ENCODE data around the gene PTPRU. TPM values are rescaled to one million over a fixed set of nuclear protein-coding genes. Genes with fewer than 3 reads are reported as not detected.

The PTPRU gene
- polyA plus RNA-seq, 1 of the 3 experiments (the other 2 are of a cell fraction), result 3.5 TPM

DNA sequence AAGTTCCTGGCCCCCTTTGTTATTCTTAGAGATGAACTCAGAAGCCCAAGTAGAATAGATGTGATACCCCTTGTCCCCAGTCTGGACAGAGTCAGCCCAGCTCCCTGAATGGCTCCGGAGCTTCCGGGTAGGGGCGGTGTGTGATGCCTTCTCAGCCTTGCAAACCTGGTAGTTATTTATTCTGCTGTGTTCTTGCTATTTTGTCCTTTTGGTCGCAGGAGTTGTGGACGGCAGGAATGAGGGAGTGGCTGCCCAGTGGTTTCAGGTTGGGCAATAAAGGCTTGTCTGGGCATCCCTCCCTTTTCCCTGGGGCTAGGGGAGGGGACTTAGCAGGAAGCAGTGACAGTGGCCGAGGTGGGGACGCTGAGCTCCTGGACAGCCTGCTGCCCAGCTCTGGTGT, 2.8 kb downstream of the PTPRU start (continued):
- TF ChIP-seq, protein P1, sequence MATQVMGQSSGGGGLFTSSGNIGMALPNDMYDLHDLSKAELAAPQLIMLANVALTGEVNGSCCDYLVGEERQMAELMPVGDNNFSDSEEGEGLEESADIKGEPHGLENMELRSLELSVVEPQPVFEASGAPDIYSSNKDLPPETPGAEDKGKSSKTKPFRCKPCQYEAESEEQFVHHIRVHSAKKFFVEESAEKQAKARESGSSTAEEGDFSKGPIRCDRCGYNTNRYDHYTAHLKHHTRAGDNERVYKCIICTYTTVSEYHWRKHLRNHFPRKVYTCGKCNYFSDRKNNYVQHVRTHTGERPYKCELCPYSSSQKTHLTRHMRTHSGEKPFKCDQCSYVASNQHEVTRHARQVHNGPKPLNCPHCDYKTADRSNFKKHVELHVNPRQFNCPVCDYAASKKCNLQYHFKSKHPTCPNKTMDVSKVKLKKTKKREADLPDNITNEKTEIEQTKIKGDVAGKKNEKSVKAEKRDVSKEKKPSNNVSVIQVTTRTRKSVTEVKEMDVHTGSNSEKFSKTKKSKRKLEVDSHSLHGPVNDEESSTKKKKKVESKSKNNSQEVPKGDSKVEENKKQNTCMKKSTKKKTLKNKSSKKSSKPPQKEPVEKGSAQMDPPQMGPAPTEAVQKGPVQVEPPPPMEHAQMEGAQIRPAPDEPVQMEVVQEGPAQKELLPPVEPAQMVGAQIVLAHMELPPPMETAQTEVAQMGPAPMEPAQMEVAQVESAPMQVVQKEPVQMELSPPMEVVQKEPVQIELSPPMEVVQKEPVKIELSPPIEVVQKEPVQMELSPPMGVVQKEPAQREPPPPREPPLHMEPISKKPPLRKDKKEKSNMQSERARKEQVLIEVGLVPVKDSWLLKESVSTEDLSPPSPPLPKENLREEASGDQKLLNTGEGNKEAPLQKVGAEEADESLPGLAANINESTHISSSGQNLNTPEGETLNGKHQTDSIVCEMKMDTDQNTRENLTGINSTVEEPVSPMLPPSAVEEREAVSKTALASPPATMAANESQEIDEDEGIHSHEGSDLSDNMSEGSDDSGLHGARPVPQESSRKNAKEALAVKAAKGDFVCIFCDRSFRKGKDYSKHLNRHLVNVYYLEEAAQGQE (IDR thresholded peaks at IDR 0.05; ENCODE audit: low read depth, low read length), result no peak

DNA sequence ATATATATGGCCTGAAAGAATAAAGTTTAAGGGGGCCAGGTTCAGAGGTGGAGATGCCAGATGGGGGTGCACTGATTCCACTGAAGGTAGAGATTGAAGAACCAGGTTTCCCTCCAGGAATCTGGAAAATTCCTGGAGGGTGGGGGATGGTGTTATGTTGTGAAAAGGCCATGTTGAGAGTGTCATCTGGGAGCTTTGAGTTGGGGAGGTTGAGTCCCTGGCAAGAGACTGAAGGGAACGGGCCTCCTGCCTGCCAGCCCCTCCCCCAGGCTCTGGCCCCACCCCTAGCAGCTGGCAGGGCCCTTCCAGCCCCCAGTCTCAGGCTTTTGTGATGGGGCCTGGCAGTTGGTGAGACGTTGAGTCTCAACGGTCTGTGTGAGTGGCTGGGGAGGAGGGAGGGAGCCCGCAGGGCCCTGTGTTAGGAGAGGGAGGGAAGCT, 4.1 kb downstream of the PTPRU start:
- Histone ChIP-seq H3K36me3 (replicated peaks in 1 of 2; ENCODE audit: control insufficient read depth in 1 of 2, insufficient read depth in 2 of 2, low read length in 1 of 2) (no peaks in the 10 kb centered on the region), H3K79me2 (ENCODE audit: insufficient read depth) (no peaks in the 10 kb centered on the region), H3F3A (replicated peaks; ENCODE audit: insufficient read depth) (no peaks in the 10 kb centered on the region), H3K4me1 (ENCODE audit: control insufficient read depth in 1 of 2, insufficient read depth in 2 of 2, low read depth in 1 of 2, low read length in 1 of 2) (peaks cover 10 to 56% of the 10 kb centered on the region in 2 experiments; a peak in 3 of 4 replicates), H3K9ac (no peak overlapping the region), H3K9me3 (no peaks in the 10 kb centered on the region), H3K9me2 (no peaks in the 10 kb centered on the region), H3K27ac (ENCODE audit: low read depth in 2 of 2, low read length in 1 of 2) (peak overlapping the region in 1 of 2 experiments; percentile 7; a peak in 1 of 4 replicates), H3K4me3 (ENCODE audit: low read depth in 2 of 2, low read length in 1 of 2) (no peak overlapping the region), H3K4me2 (no peak overlapping the region), H4K20me1 (ENCODE audit: insufficient read depth) (no peaks in the 10 kb centered on the region), H3K27me3 (ENCODE audit: insufficient read depth) (peaks cover 6% of the 10 kb centered on the region), H2AFZ (ENCODE audit: low read depth) (no peak overlapping the region)
- DNase-seq, result peak; percentile 49
- 58% methylated on average over 3 of the region's 4 CpGs for WGBS (ENCODE audit: low lambda C conversion rate)
- ChIA-PET POLR2A (no interaction called here), CTCF (interaction anchor here (0.6 to 3.7 kb wide), 29 partner anchors 13 to 1467 kb away, joined by 3 to 26 read pairs (median 4); no protein-coding TSS in a partner anchor)
- TF ChIP-seq, protein P2, sequence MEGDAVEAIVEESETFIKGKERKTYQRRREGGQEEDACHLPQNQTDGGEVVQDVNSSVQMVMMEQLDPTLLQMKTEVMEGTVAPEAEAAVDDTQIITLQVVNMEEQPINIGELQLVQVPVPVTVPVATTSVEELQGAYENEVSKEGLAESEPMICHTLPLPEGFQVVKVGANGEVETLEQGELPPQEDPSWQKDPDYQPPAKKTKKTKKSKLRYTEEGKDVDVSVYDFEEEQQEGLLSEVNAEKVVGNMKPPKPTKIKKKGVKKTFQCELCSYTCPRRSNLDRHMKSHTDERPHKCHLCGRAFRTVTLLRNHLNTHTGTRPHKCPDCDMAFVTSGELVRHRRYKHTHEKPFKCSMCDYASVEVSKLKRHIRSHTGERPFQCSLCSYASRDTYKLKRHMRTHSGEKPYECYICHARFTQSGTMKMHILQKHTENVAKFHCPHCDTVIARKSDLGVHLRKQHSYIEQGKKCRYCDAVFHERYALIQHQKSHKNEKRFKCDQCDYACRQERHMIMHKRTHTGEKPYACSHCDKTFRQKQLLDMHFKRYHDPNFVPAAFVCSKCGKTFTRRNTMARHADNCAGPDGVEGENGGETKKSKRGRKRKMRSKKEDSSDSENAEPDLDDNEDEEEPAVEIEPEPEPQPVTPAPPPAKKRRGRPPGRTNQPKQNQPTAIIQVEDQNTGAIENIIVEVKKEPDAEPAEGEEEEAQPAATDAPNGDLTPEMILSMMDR (IDR thresholded peaks at IDR 0.05), result peak; percentile 40
- TF ChIP-seq RAD21 (IDR thresholded peaks at IDR 0.05; ENCODE audit: low read length) (peak; percentile 65), SMC3 (IDR thresholded peaks at IDR 0.05; ENCODE audit: low read depth, low read length) (peak; percentile 25; the same call in 1 of the 2 replicates)
- TF ChIP-seq, protein P1 (IDR thresholded peaks at IDR 0.05; ENCODE audit: low read depth, low read length), result no peak

Measured in SK-N-SH (cell line).